GM19099 (cell line): ENCODE results near the gene ZBTB42.
A peak's percentile ranks its signal among the peaks of the same experiment; 100 is the strongest.

Source experiments
- POLR2A ChIP-seq: IDR thresholded peaks from 3 replicates; pipeline ENCODE4 v1.6.1; 2011; ENCODE audit warnings: low read depth; ENCODE audit not compliant: insufficient read length; ENCODE audit errors: extremely low read depth

ZBTB42 gene

DNA sequence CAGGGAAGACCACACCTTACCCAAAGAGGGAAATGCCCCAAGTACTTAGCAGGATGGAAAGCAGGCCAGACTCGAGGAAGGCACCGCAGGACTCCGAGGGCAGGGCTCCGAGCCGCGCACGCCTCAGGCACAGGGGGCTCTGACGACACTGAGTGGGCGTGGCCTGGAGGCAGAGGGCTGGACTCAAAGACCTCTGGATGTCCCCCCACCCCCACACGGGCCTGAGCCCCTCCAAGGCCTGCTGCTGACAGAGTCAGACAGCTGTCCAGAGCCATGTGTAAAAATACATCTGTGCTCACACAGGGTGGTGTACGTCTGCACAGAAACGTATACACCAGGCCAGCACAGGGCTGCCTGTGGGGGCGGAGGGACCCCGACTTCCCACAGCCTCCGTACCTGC, 6.8 kb upstream of the ZBTB42 start:
- no peak for TF ChIP-seq POLR2A

DNA sequence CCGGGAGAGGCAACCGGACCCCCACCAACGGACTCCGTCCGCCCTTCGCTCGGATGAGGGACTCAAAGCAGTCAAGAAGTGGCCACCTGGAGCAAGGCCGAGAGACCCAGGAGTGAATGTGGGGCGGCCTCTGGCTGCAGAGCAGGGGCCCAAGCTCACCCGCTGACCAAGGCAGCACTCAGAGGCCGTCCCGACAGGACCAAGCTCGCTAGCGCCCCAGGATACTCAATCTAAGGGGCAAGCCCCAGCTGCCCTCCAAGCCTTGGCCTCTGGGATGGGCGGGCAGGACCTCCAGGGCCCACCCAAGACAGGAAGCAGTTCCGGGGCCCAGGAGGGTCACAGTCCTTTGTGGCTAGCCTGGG, 6.3 kb upstream of the ZBTB42 start:
- no peak for TF ChIP-seq POLR2A

DNA sequence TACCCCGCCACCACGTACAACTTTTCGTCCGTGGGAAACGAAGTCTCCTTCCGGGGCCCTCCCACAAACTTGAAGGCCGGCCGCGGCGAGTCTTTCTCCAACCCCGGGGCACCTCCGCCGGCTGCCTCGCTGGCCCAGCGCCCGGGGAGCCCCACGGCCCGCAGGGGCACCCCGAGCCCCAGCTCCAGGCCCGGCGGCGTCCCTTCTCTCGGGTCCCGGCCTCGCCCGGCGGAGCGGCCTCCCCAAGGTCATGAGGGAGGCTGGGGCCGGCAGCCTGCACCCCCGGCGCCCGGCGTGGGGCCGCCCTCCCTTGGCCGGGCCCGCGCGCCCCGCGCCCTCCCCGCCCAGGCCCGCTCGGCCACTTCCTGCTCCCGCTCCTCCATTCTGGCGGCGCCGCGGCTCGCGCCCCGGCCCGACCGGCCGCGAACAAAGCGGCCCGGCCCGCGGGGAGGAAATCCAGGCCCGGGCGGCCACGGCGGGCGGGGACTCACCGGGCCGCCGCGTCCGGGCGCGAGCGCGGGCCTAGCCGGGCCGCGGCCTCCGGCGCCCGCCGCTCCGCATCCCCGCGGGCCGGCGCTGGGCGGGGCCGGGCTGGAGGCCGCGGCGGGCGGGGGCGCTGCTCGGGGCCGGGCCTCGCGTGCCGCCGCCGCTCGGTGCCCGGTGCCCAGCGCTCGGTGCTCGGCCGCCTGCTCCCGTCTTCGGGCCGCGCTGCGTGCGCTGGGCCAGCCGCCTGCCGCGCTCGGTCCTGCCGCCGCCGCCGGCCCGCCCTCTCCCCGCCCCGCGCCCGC, 5.7 kb upstream of the ZBTB42 start, which contains the start of gene AKT1:
Gene AKT1 (minus strand): TSS at position 756 of the 788 bp plus-strand sequence. CDS start 3,105 bp downstream, outside the sequence.
- TF ChIP-seq POLR2A = peak; percentile 27

DNA sequence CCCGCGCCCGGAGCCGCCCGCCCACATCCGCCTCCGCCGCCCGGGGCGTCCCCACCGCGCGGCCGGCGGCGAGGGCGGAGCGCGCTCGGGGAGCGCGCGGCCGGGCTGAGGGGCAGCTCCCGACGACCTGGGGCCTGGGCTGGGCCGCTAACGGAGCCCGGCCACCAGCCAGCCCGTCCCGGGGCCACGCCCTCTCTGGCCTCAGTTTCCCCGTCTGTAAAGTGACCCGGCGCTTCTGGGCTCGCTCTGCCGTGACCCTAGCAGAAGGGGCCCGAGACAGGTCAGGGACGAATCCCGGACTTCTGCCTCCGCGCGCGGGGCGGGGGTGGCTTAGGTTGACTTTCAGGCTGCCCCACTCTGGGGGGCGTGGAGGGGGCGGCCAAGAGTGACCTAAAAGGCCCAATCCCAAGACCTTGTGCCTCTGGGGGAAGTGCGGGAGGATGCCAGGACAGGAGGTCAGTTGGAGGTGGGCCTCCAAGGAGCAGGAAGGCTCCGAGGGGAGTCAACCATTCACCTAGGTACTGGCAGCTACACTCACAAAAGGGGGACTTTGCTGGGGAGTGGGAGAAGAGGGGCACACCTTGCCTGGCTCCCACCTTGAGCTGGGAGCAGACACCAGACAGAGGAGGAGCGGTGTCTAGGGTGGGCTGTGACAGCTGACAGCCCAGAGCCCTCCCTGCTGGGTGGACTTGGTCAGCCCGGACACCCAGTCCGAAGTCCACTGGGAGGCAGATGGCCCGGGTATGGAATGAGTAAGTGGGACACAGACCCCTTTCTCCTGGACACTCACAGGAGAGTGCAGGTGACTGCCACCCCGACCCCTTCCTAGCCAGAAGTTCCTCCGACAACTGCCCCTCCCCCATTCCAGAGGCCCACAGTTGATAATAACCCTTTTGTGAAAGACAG, 4.9 kb upstream of the ZBTB42 start:
- peak; percentile 74 for TF ChIP-seq POLR2A

DNA sequence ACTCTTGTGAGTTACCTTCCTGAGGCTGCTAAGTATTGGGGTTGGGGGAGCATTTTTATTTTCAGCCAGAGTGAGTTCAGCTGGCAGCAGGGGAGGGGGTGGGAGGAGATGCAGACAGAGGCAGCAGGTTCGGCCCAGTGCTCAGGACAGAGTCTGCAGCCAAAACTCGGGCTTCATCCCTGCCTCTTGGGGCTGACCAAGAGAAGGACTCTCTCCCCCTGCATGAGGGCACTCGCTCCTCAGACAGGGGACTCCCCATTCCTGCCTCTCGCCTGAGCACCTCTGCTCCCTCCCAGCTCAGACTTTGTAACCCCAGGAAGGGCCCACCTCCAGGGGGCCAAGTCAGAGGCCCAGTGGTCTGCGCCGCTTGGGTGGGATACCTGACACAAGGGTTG, 4.2 kb upstream of the ZBTB42 start:
- TF ChIP-seq POLR2A = no peak

DNA sequence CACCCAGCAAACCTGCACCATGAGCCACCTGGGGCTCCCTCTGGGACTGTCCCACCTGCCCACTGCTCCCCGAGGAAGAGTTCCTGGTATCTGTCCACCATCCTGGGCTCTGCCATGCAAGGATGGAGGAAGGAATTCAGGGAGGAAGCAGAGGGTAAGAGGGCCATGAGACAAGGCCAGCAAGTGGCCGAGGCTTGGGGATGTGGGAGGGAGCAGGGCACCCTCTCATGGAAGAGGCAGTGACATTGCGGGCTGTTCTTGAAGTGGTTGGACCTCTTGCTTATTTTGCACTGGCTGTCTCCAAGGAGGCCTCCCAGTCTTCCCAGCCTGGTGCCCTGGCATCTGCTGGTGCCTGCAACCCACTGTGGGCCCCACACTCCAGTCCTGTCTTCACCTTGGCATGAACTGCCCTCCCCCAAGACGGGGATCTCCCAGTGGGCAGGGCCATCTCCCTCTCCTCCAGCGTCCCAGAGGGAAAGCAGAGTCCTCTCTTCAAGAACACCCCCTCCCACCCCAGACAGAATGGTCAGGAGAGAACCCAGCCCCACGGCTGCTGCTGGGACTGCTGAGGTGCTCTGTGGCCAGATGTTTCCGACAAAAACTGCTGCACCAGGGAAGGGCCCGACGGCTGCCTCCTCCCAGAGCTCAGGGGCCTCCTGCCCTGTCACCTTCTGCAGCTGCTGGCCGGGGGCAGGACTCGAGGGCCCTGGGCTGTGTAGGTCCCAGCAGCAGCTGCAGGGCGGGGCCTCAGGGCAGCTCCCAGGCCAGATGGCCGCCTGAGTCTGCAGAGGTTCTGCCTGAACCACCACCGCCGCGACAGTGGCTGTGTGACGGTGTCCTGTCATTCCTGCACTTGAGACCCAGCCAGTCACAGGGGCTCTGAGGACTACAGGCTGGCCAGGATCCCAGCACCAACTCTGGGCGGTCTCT, 3.5 kb upstream of the ZBTB42 start:
- TF ChIP-seq POLR2A = no peak

DNA sequence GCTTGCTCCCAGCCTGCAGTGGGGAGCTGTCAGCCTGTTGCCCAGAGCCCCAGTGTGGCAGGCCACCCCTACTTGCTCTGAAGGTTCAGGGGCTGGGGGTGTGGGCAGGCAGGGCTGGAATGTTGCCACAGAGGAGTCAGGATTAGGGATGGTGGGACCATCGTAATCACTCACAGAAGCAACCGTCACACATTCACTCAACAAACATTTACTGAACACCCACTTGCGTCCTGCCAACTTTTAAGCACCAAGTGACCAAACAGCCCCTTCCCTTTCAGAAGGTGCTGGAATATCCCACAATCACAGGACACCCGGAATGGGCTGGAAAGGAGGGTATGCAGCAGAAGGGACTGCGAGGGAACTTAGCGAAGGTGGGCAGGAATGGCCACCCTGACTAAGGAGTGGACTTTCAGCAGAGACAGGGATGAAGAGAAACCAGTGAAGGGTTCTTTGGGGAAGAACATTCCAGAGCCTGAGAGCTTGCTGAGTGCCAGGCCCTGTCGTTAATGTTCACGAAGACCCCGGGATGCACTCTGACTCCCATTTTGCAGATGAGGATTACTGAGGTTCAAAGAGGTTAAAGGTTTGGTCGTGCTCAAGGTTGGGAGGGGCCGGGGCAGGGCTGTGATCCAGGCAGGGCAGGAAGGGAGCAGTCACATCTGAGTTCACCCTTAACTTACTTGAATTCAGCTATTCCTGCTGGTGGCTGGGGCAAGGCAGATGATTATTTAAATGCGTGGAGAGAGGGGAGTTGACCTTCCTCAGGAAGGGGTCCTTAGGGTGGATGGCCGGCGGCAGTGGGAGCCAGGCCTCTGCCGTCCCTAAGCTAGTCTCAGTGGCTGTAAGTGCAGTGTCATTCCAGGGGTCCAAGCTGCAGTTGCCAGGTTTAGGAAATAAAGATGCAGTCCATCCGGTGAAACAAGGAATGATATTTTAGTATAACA, 2.3 kb upstream of the ZBTB42 start:
- no peak for TF ChIP-seq POLR2A

DNA sequence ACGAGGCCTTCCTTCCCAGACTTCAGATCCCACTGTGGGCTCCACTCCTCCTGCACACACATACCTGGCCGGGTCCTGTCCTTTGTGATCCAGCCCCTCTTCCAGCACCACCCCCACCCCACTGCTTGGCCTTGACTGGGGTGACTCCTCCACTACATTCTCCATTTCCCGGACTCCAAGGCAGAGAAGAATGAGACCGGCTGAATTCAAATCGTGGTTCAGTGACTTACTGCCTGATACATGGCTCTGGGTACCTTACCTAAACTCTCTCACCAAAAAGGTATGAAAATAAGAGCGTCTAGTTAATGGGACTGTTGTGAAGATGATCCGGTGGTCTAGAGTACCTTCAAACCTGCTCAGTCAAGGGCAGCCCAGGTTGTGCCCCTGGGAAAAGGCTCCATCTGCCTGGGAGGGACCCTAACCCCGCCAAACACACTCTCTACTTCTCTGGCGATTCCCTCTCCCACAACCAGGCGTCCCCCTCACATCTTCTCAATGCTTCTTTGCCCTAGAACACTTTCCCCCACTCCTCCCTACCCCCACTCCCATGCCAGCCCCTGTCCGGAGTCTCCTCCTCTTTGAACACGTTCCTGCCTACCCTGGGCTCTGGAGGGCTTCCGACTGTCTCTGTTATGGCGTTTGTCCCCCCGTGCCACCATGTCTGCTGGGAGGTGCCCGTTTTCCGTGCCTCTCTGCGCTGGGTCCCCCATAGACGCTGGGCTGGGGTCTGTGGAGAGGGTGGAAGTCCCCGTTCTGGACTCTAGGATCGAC, 1.5 kb upstream of the ZBTB42 start:
- no peak for TF ChIP-seq POLR2A

DNA sequence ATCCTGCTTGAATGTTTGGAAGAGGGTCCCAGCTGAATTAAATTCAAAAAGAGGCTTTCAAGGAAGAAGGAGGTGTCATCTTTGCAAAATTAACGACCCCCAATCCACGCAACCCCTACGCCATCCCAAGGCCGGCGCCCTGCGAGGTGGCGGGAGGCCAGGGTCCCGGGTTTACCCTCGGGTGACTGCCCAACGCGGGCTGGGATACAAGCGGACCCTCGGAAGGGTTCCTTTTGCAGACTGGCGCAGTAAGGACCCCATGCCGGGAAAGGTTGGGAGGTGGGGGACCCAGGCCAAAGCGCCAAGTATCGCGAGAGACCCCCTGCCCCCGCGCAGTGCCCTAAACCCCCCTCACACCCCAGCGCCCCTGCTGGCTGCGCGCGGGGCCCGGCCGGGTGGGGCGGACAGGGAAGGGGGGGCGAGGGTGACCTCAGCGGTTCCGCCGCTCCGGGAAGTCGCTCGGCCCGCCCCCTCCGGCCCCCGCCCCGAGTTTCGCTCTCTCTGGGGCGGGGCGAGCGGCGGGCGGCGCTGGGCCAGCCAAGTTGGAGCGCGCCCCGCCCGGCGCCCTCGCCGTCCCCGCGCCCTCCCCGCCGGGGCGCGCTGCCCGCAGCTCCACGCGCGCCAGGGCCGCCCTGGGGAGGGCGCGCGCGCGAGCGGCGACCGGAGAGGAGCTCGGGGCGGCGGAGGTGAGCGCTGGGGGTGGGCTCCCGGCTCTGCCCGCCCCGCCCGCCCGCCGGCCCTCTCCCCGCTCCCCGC, 708 bp upstream of the ZBTB42 start:
- no peak for TF ChIP-seq POLR2A

DNA sequence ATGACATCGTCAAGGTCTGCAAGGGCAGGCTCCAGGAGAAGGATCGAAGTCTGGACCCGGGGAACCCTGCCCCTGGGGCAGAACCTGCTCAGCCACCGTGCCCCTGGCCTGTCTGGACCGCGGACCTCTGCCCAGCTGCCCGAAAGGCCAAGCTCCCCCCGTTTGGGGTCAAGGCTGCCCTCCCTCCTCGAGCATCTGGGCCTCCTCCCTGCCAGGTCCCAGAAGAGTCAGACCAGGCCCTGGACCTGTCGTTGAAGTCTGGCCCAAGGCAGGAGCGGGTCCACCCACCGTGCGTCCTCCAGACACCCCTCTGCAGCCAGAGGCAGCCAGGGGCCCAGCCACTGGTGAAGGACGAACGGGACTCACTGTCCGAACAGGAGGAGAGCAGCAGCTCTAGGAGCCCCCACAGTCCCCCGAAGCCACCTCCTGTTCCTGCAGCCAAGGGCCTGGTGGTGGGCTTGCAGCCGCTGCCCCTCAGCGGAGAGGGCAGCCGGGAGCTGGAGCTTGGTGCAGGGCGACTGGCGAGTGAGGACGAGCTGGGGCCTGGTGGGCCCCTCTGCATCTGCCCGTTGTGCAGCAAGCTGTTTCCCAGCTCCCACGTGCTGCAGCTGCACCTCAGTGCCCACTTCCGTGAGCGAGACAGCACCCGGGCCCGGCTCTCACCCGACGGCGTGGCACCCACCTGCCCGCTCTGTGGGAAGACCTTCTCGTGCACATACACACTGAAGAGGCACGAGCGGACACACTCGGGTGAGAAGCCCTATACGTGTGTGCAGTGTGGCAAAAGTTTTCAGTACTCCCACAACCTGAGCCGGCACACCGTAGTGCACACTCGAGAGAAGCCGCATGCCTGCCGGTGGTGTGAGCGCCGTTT, 856 bp downstream of the ZBTB42 start:
- no peak for TF ChIP-seq POLR2A

DNA sequence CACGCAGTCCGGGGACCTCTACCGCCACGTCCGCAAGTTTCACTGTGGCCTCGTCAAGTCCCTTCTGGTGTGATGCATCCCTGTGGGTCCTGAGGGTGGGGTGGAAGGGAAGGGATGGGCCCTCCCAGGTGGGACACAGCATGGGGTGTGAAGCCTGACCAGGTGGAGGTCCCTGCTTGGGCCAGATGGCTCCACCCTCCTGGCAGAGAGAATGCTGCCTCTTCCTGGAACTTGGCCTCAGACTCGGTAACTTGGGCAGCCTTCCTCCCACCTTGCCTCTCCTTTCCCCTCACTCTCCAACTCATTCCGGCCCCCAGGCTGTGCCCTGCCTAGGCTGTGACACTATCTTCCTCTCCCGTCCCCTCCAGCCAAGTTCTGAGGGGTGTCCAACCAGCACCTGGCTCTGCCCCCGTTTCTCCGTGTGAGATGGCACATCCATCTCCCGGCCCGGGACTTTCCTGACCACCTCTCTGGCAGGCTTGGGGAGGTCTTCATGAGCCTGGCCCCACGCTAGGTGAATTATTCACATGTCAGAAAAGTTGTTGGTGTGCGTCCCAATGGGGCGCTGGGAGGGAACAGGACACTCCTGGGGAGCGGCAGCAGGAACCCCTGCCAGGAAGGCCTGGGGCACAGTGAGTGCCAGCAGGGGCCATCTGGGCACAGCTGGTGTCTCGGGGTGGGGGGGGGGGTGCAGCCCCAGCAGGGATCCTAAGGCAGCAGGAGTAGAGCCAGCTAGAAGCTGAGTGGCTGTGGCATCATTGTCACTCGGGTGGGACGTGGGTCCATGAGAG, 1.7 kb downstream of the ZBTB42 start:
- no peak for TF ChIP-seq POLR2A

DNA sequence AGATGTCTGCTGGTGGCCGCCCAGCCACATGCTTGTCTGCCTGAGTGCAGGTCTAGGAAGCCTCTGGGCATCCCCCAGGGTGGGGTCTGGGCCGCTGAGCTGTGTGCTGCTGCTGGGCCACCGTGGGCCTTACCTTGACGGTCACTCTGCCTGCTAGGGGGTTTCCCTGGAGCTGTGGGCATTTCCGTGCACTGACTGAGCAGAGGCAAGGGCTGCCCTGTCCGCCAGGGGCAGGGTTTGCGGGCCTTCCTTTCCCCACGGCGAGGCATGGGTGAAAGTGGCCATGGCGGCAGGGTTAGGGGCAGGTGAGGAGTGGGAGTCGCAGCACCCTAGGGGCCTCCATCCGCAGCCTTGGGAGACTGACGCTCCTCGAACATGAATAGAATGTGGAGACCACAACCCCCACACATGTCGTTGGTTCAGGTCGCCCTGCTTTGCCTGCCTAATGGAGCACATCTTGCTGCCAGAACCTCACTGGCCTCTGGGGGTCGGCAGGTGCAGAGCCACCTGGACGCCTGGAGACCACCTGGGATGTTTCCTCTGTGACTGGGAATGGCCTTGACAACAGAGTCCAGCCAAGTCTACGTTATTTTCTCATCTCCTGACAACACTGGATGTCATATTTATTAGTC, 2.5 kb downstream of the ZBTB42 start:
- no peak for TF ChIP-seq POLR2A
